ENCODE data around the gene ARMC8. TPM values are rescaled to one million over a fixed set of nuclear protein-coding genes. Genes with fewer than 3 reads are reported as not detected.

ARMC8 gene
- total RNA-seq, 1 experiment from 2014 or later: 63.6 TPM

DNA sequence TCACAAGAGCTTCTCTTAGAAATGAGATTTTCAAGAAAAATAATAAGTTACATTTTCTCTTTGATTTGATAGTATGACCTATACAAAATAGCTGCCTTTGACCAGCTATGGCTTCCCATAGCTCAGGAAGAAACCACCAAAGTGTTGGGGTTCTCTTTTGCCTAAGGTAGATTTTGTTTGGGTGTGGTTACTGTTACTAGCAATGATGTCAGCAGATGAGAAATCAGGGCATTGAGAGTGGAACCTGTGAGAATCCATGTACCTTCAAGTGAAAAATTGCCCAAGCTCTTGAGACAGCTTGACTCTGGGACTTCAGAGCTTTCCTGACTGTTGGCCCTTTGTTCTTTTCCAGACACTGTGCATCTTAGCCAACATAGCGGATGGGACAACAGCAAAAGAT is 97.0 kb downstream of the ARMC8 start:
- Histone ChIP-seq H2BK15ac (ENCODE audit: low read depth, low read length) (no peak overlapping the region), H4K20me1 (ENCODE audit: control insufficient read depth, insufficient read depth, insufficient read length) (no peaks in the 10 kb centered on the region), H2AK5ac (ENCODE audit: insufficient read length, low read length) (no peak overlapping the region), H3K79me2 (ENCODE audit: insufficient read depth, low read length) (no peaks in the 10 kb centered on the region), H2BK5ac (ENCODE audit: insufficient read length, low read length) (no peak overlapping the region), H3K18ac (ENCODE audit: insufficient read length, low read depth, low read length) (no peak overlapping the region), H3K4me1 (ENCODE audit: insufficient read depth, low read length) (no peaks in the 10 kb centered on the region), H4K5ac (ENCODE audit: insufficient read length, low read depth, low read length) (no peak overlapping the region), H3K9ac (ENCODE audit: extremely low read depth, insufficient read length, low read length) (no peak overlapping the region), H2BK20ac (ENCODE audit: low read depth, low read length, poor library complexity, severe bottlenecking) (no peak overlapping the region), H3K27ac (ENCODE audit: insufficient read length, low read depth, low read length) (no peak overlapping the region), H2AFZ (ENCODE audit: low read length) (no peak overlapping the region), H3K56ac (ENCODE audit: insufficient read length, low read depth, low read length) (no peak overlapping the region), H3K23ac (ENCODE audit: insufficient read length, low read depth, low read length) (no peak overlapping the region), H2BK120ac (ENCODE audit: low read depth, low read length, poor library complexity, severe bottlenecking) (no peak overlapping the region), H3K4me2 (ENCODE audit: insufficient read depth, insufficient read length, low read length) (no peak overlapping the region), H3K14ac (ENCODE audit: insufficient read depth, low read length) (no peak overlapping the region), H3K23me2 (ENCODE audit: insufficient read length, low read depth, low read length, poor library complexity, severe bottlenecking) (no peaks in the 10 kb centered on the region), H4K8ac (replicated peaks; ENCODE audit: insufficient read length, low read depth, low read length) (no peak overlapping the region), H3K4ac (ENCODE audit: low read depth, low read length) (no peak overlapping the region), H3K79me1 (ENCODE audit: insufficient read depth, low read depth, low read length, poor library complexity, severe bottlenecking) (no peaks in the 10 kb centered on the region), H3K9me3 (ENCODE audit: control insufficient read depth, low read depth, low read length) (no peaks in the 10 kb centered on the region), H3K27me3 (ENCODE audit: insufficient read depth, low read length) (no peaks in the 10 kb centered on the region), H3T11ph (ENCODE audit: low read length) (no peak overlapping the region), H4K91ac (ENCODE audit: insufficient read length, low read depth, low read length) (no peak overlapping the region), H2BK12ac (ENCODE audit: insufficient read length, low read depth, low read length) (no peak overlapping the region)
- Mint-ChIP-seq H3K4me3 (no peak overlapping the region), H3K27ac (no peak overlapping the region), H3K27me3 (ENCODE audit: low read depth) (no peaks in the 10 kb centered on the region), H3K36me3 (ENCODE audit: insufficient read depth in 1 of 3, low read depth in 3 of 3) (peaks cover 4 to 15% (median 5%) of the 10 kb centered on the region in 3 experiments; a peak in 6 of 7 replicates), H3K9me3 (no peaks in the 10 kb centered on the region), H3K4me1 (peaks cover 9 to 12% of the 10 kb centered on the region in 2 experiments)
- WGBS (ENCODE audit: extremely low coverage, insufficient read length, low lambda C conversion rate): no CpG with 5 or more reads among the region's 1 CpG
- no peak for DNase-seq
- TF ChIP-seq, protein P1, sequence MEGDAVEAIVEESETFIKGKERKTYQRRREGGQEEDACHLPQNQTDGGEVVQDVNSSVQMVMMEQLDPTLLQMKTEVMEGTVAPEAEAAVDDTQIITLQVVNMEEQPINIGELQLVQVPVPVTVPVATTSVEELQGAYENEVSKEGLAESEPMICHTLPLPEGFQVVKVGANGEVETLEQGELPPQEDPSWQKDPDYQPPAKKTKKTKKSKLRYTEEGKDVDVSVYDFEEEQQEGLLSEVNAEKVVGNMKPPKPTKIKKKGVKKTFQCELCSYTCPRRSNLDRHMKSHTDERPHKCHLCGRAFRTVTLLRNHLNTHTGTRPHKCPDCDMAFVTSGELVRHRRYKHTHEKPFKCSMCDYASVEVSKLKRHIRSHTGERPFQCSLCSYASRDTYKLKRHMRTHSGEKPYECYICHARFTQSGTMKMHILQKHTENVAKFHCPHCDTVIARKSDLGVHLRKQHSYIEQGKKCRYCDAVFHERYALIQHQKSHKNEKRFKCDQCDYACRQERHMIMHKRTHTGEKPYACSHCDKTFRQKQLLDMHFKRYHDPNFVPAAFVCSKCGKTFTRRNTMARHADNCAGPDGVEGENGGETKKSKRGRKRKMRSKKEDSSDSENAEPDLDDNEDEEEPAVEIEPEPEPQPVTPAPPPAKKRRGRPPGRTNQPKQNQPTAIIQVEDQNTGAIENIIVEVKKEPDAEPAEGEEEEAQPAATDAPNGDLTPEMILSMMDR (conservative IDR thresholded peaks at IDR 0.05): no peak

All from H9 (cell line).